Measurements from ENCODE around the gene ADGRA3. TPM values are rescaled to one million over a fixed set of nuclear protein-coding genes. Genes with fewer than 3 reads are reported as not detected.

Gene ADGRA3
- total and polyA plus RNA-seq, 2 of the 13 experiments (the other 11 are each of a cell fraction or from before 2014, with no cell fraction given), result 32.2 to 40.8 TPM

DNA sequence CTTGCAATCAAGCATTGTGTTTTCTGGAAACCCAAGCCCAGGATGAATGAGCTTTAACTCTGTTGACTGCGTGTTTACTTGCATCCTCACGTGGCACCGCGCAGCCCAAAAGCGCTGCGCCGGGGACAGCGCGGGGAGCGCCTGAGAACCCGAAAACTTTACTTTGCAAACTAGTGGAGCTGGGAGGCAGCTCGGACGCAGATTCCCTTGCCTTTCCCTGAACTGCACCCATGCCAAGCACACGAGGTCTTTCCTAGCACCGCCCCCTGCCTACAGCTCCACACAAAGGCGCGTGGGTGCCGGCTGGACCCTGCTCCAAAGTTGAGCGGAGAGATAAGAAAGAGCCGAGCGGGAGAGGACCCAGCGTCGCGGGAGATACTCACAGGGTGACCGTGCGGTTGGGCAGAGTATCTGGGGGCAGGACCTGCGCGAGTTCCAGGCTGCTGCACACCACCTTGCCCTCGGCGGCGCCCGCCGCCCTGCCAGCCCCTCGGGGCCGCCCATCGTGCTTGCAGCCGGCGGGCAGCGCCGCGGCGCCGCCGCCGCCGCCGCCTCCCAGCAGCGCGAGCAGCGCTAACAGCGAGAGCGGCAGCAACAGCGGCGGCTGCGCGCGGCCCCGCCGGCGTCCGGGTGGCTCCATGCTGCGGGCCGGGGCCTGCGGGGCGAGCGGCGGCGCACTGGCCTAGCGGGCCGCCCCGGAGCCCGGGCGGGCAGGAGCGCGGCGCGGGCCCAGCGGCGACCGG lies 550 bp downstream of the ADGRA3 start (continued):
- TF ChIP-seq, protein P1, sequence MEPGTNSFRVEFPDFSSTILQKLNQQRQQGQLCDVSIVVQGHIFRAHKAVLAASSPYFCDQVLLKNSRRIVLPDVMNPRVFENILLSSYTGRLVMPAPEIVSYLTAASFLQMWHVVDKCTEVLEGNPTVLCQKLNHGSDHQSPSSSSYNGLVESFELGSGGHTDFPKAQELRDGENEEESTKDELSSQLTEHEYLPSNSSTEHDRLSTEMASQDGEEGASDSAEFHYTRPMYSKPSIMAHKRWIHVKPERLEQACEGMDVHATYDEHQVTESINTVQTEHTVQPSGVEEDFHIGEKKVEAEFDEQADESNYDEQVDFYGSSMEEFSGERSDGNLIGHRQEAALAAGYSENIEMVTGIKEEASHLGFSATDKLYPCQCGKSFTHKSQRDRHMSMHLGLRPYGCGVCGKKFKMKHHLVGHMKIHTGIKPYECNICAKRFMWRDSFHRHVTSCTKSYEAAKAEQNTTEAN (CRISPR knock-in tag; conservative IDR thresholded peaks at IDR 0.05), result 0 out of 2 replicates have a peak, but pooled peaks have one; percentile 48
- TF ChIP-seq SIX4 (CRISPR knock-in tag; IDR thresholded peaks at IDR 0.05), result 0 out of 2 replicates have a peak, but pooled peaks have one; percentile 27
- TF ChIP-seq TCF7 (IDR thresholded peaks at IDR 0.05; ENCODE audit: low read depth), result peak; percentile 39; the same call in 1 of the 2 replicates
- TF ChIP-seq, protein P2, sequence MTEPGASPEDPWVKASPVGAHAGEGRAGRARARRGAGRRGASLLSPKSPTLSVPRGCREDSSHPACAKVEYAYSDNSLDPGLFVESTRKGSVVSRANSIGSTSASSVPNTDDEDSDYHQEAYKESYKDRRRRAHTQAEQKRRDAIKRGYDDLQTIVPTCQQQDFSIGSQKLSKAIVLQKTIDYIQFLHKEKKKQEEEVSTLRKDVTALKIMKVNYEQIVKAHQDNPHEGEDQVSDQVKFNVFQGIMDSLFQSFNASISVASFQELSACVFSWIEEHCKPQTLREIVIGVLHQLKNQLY (CRISPR knock-in tag; IDR thresholded peaks at IDR 0.05), result peak; percentile 56; the same call in 1 of the 2 replicates
- TF ChIP-seq, protein P3, sequence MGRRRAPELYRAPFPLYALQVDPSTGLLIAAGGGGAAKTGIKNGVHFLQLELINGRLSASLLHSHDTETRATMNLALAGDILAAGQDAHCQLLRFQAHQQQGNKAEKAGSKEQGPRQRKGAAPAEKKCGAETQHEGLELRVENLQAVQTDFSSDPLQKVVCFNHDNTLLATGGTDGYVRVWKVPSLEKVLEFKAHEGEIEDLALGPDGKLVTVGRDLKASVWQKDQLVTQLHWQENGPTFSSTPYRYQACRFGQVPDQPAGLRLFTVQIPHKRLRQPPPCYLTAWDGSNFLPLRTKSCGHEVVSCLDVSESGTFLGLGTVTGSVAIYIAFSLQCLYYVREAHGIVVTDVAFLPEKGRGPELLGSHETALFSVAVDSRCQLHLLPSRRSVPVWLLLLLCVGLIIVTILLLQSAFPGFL (CRISPR knock-in tag; IDR thresholded peaks at IDR 0.05), result 0 out of 2 replicates have a peak, but pooled peaks have one; percentile 81
- TF ChIP-seq ELF3 (CRISPR knock-in tag; IDR thresholded peaks at IDR 0.05), result 0 out of 2 replicates have a peak, but pooled peaks have one; percentile 16
- peak; percentile 61 for TF ChIP-seq ZNF781 (CRISPR knock-in tag; IDR thresholded peaks at IDR 0.05; ENCODE audit: borderline replicate concordance, not compliant biosample characterization)
- TF ChIP-seq, protein P4, sequence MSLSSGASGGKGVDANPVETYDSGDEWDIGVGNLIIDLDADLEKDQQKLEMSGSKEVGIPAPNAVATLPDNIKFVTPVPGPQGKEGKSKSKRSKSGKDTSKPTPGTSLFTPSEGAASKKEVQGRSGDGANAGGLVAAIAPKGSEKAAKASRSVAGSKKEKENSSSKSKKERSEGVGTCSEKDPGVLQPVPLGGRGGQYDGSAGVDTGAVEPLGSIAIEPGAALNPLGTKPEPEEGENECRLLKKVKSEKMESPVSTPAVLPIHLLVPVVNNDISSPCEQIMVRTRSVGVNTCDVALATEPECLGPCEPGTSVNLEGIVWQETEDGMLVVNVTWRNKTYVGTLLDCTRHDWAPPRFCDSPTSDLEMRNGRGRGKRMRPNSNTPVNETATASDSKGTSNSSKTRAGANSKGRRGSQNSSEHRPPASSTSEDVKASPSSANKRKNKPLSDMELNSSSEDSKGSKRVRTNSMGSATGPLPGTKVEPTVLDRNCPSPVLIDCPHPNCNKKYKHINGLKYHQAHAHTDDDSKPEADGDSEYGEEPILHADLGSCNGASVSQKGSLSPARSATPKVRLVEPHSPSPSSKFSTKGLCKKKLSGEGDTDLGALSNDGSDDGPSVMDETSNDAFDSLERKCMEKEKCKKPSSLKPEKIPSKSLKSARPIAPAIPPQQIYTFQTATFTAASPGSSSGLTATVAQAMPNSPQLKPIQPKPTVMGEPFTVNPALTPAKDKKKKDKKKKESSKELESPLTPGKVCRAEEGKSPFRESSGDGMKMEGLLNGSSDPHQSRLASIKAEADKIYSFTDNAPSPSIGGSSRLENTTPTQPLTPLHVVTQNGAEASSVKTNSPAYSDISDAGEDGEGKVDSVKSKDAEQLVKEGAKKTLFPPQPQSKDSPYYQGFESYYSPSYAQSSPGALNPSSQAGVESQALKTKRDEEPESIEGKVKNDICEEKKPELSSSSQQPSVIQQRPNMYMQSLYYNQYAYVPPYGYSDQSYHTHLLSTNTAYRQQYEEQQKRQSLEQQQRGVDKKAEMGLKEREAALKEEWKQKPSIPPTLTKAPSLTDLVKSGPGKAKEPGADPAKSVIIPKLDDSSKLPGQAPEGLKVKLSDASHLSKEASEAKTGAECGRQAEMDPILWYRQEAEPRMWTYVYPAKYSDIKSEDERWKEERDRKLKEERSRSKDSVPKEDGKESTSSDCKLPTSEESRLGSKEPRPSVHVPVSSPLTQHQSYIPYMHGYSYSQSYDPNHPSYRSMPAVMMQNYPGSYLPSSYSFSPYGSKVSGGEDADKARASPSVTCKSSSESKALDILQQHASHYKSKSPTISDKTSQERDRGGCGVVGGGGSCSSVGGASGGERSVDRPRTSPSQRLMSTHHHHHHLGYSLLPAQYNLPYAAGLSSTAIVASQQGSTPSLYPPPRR (CRISPR knock-in tag; IDR thresholded peaks at IDR 0.05; ENCODE audit: borderline replicate concordance), result peak; percentile 75; the same call in 1 of the 2 replicates
- no peak for TF ChIP-seq ZNF879 (CRISPR knock-in tag; IDR thresholded peaks at IDR 0.05)
- TF ChIP-seq AGO1 (IDR thresholded peaks at IDR 0.05; ENCODE audit: low read depth, low read length, poor library complexity, severe bottlenecking), result no peak
- TF ChIP-seq KDM5B (CRISPR knock-in tag; IDR thresholded peaks at IDR 0.05; ENCODE audit: borderline replicate concordance), result peak; percentile 57; the same call in 1 of the 2 replicates
- TF ChIP-seq NR2F1 (CRISPR knock-in tag; IDR thresholded peaks at IDR 0.05), result peak in 1 of 2 experiments; percentile 17; a peak in 1 of 4 replicates
- TF ChIP-seq GABPB1 (CRISPR knock-in tag; IDR thresholded peaks at IDR 0.05), result peak; percentile 39
- 0 out of 2 replicates have a peak, but pooled peaks have one; percentile 21 for TF ChIP-seq ZNF430 (CRISPR knock-in tag; IDR thresholded peaks at IDR 0.05)
- TF ChIP-seq HES4 (CRISPR knock-in tag; IDR thresholded peaks at IDR 0.05; ENCODE audit: borderline replicate concordance), result 0 out of 2 replicates have a peak, but pooled peaks have one; percentile 25
